Right ventricle myocardium inferior (tissue), 1 donor: Measurements from ENCODE around the gene GGT6. TPM values are rescaled to one million over a fixed set of nuclear protein-coding genes. Genes with fewer than 3 reads are reported as not detected.

Experiments
- ATAC-seq: fragments of 200-7000 bp; cut with Tn5 transposase; one replicate; pipeline ENCODE4 v1.9.1; 2020; ENCODE audit warnings: mild to moderate bottlenecking, moderate library complexity
- DNase-seq: peaks from one replicate; pipeline ENCODE4 v3.0.0; 2021; ENCODE audit errors: missing footprints
- intact Hi-C: fragments of 100-400 bp; cut with DNase I; formaldehyde crosslinking; loops from one replicate; pipeline ENCODE4 v1.11.0; 2022
- total RNA-seq: library from RNA; stranded (reverse); fragmentation: NEBNext Ultra II Directional; extraction: Animal tissue kit (Norgen Biotek cat#: 25700); gene quantifications from one replicate; pipeline ENCODE4 v1.2.1, GENCODE V29; 2021
- donor health status: DM: no; HTN: yes; CAD: no; lungs with severe emphysema.

GGT6 gene
- total RNA-seq, 1 donor from 2014 or later, result 0.14 TPM

GRCh38 chr17:4545217-4545951, 15.0 kb downstream of the GGT6 start:
- DNase-seq (peak; percentile 67), ATAC-seq (no peak)
- intact Hi-C loops, result no loop called here

DNA sequence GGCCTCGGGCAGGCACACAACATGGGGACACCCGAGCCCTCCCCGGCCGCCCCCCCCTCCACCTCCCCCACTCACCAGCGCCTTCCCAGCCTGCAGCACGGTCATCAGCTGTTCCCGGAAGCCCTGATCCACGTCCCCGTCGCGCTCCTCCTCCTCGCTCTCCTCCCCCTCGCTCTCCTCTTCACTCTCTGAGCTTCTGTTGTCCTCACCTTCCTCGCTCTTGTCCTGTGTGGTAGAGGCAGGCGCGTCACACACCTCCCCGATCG, 15.5 kb downstream of the GGT6 start:
- intact Hi-C loops, result loop anchor here (5.0 kb wide), 1 partner anchor 123 kb away; no protein-coding TSS in a partner anchor
- ATAC-seq (no peak), DNase-seq (no peak)

- ATAC-seq (no peak), DNase-seq (peak; percentile 50)
- intact Hi-C loops, result loop anchor here (5.0 kb wide), 1 partner anchor 122 kb away; no protein-coding TSS in a partner anchor
These were observed 16.0 kb downstream of the GGT6 start for GRCh38 chr17:4544135-4544950.

DNA sequence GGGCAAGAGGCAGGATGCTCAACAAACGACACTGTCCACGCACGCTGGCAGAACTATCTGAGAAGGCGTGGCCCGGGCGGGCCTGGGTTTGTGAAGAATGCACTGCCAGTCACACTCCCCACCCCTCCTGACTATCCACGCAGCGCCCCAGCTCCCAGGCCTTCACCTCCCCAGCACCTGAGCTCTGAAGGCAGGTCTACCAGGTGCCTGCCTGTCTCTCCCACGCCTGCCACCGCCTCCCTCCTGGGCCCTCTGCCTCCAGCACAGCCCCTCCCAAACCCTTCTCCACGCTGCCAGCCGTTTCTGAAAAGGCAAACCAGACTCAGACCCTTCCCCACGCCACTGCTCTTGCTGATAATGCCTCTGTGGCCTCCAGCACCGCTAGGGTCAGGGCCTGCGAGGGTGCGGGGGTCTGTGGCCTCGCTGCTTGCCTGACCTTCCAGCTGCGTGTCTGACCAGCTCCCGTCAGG, 16.8 kb downstream of the GGT6 start:
- intact Hi-C loops, result loop anchor here (5.0 kb wide), 1 partner anchor 121 kb away; no protein-coding TSS in a partner anchor
- peak; percentile 65 for DNase-seq
- ATAC-seq, result no peak

GRCh38 chr17:4542726-4543191, 17.6 kb downstream of the GGT6 start:
- ATAC-seq (no peak), DNase-seq (peak; percentile 34)
- intact Hi-C loops, result loop anchor here (5.0 kb wide), 1 partner anchor 120 kb away; no protein-coding TSS in a partner anchor

DNA sequence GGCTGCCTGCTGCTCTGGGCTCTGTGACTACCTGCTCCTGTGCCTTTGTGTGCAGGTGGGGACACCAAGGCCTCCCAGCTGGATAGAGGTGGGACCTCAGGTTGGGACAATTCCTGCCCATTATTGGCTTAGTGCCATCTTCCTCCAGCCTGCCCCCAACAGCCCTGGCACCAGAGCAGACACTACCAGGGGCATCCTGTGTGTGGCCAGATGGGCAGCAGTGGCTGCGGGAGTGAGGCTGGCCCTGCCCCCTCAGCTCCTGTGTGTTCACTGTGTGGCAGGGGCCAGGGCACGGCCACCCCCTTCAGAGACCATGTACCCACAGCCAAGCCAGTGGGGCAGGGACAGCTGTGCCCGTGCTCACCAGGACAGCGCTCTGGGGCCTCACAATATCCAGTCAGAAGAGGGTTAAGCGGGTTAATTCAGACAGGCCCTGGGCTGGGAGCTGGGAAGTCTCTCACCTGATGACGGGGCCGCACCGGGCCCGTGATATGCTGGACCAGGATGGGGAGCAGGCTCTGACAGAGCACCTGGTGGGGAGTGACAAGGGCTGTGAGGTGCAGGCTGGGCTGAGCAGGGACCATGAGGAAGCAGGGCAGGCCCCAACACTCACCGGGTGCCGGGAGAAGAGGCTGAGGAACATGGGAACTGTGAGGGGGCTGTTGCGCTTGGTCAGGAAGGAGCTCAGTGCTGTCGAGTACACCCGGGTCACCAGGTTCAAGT, 18.2 kb downstream of the GGT6 start:
- ATAC-seq (no peak), DNase-seq (peak; percentile 32)
- intact Hi-C loops, result loop anchor here (5.0 kb wide), 1 partner anchor 120 kb away; no protein-coding TSS in a partner anchor

DNA sequence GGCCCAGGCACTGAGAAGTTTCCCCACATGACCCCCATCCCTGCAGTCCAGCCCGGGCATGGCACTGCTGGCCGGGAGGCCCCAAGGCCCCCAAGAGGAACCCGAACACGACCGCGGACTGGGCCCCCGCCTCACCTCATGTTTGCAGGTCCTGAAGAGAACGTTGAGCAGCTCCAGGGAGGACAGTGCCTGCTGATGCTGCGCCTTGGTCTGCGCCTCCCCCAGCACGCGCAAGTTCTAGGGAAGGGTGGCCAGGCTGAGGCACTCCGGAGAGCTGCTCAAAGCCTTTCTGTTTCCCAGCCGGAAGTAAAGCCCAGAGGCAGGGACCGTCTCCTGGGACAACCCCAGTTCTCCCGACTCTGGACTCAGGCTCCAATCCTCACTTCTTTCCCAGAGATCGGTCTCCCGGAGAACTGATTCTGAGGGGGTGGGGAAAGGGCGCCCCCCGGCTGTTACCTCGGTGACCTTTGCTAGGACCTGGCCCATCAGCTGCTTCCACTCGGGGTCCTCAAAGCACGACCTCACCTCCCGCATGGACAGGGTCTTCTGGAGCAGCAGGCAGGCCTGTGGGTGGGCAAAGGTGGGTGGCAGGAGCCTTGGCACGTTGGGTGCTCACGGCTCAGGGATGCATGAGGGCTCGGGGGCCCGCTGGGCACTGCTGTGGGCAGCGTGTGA, 18.9 kb downstream of the GGT6 start:
- DNase-seq, result peak; percentile 74
- ATAC-seq, result no peak
- intact Hi-C loops, result loop anchor here (5.0 kb wide), 1 partner anchor 119 kb away; no protein-coding TSS in a partner anchor

DNA sequence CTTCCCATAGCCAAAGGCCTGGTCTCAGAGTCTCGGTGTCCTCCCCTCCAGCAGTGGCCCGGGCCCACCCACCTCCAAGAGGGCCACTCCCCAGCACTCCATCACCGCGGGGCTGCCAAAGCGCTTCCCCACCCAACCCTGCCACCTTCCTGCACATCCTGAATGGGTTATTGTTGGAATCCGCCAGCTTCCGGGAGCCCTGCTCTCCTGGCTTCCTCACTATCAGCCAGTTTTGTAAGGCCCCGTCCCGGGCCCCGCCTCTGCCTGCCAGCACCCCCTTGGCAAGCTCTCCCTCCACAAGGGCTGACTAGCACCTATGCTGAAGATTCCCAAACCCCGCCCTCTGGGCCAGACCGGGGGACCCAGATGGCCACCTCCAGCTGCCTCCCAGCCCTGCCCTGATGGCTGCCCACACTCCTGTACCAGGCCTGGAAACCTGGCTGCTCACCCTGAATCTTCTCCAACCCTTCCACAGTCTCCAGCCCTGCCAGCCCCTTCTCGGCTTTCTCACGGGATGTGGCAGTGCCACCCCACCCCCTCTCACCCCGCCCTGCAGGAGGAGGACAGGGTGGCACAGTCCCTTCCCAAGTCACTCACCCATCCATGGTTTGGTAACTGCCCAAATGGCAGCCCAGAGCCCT, 19.6 kb downstream of the GGT6 start:
- ATAC-seq, result no peak
- DNase-seq, result peak; percentile 68
- intact Hi-C loops, result loop anchor here (5.0 kb wide), 1 partner anchor 119 kb away; no protein-coding TSS in a partner anchor

GRCh38 chr17:4540224-4540651, 20.1 kb downstream of the GGT6 start:
- ATAC-seq (no peak), DNase-seq (no peak)
- intact Hi-C loops, result loop anchor here (5.0 kb wide), 1 partner anchor 118 kb away; no protein-coding TSS in a partner anchor

DNA sequence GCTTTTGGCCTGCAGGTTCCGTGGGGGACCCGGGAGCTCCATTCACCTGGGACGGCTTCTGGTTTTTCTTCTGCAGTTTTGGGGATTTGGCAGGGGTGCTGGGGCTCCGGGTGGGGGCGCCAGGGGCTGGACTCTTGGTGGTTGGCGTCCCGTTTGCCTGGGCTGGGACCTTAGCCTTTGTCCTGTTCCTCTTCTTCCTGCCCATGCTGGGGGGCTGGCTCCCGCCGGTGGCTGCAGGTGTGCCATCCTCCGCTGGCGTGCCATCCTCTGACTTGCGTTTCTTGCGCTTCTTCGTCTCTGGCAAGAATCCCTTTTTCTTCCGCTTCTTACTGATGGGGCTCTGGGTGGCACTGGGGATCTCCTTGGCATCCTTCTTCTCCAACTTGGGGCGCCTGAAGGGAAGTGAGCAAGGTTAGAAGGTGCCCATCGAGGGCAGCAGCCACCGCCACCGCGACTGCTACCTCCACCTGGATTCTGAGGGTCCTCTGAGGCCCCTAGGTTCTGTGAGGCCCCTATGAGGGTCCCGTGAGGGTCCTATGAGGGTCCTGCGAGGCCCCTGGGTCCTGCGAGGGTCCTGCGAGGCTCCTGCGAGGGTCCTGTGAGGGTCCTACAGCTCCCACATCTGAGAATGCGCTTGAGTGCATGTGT, 20.7 kb downstream of the GGT6 start:
- intact Hi-C loops, result loop anchor here (5.0 to 10.0 kb wide), 2 partner anchors 65 to 117 kb away; no protein-coding TSS in a partner anchor
- ATAC-seq (no peak), DNase-seq (peak; percentile 37)

DNA sequence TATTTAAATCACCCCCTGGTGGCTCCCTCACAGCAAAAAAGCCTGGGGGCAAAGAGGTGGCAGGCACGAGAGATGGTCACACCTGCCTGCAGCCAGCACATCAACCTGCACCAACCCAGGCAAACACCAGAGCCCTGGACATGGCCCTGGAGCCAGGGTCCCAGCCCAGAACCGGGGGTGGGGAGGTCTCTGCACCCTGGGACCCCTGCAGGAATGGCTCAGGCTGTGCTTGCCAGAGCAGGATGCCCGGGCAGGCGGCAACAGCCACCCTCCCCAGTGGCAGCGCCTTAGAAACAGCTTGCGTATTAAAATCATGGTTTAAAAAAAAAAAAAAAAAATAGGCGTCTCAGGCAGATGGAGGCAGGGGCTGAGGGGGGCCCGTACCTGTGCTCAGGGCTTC, 21.4 kb downstream of the GGT6 start:
- no peak for ATAC-seq
- intact Hi-C loops, result loop anchor here (10.0 kb wide), 1 partner anchor 64 kb away; no protein-coding TSS in a partner anchor

GRCh38 chr17:4538236-4539002, 22.0 kb downstream of the GGT6 start:
- peak; percentile 59 for DNase-seq
- intact Hi-C loops, result loop anchor here (10.0 kb wide), 1 partner anchor 64 kb away; no protein-coding TSS in a partner anchor
- peak; percentile 1 for ATAC-seq

More for the DNA sequence above, 21.4 kb downstream of the GGT6 start:
- DNase-seq, result peak; percentile 31

GRCh38 chr17:4537451-4538235, 22.7 kb downstream of the GGT6 start:
- DNase-seq, result peak; percentile 70
- ATAC-seq, result peak; percentile 19
- intact Hi-C loops, result loop anchor here (2.0 to 10.0 kb wide), 2 partner anchors 37 to 63 kb away; no protein-coding TSS in a partner anchor

GRCh38 chr17:4536742-4537411, 23.5 kb downstream of the GGT6 start:
- peak; percentile 49 for ATAC-seq
- intact Hi-C loops, result loop anchor here (2.0 to 10.0 kb wide), 2 partner anchors 36 to 62 kb away; no protein-coding TSS in a partner anchor
- DNase-seq, result peak; percentile 64

DNA sequence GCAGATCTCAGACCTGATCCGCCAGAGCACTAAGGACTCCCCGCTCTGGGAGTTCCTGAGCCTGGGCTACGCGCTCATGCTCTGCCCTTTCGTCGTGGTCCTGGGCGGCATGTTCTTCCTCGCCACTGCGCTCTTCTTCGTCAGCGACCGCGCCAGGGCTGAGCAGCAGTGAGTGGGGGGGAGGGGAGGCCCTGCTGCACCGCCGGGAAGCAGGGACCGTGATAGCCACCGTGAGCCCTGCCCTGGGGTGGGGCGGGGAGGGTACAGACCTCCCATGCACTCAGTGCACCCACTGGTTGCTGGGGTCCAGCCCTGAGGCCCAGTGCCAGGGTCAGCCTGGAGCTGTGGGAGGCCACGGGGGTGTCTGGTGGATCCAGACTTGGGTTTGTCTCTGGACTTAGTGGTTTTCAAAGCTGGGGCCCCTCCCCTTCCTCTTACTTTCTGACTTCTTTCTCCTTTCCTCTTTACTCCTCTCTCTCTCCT, 24.1 kb downstream of the GGT6 start:
- intact Hi-C loops, result loop anchor here (2.0 to 10.0 kb wide), 2 partner anchors 35 to 61 kb away; no protein-coding TSS in a partner anchor
- DNase-seq (peak; percentile 50), ATAC-seq (peak; percentile 11)
